SK-N-SH (cell line): ENCODE measurements around the gene HDAC4. TPM values are rescaled to one million over a fixed set of nuclear protein-coding genes. Genes with fewer than 3 reads are reported as not detected.

Experiments used
- CTCF ChIA-PET: fragments of 300-600, 350-600 bp; formaldehyde crosslinking; extraction: SDS; loops from one replicate; lab custom pipeline; 2021; lab: Yijun Ruan, JAX
- POLR2A ChIA-PET: fragments of 350-600 bp; sonication (Branson Sonifier 250); formaldehyde crosslinking; extraction: SDS; loops from one replicate; lab custom pipeline; 2020; ENCODE audit warnings: antibody characterized with exemption, inconsistent platforms; lab: Yijun Ruan, JAX
- DNase-seq: peaks from one replicate; pipeline ENCODE4 v3.0.0; 2012
- H2AFZ ChIP-seq: fragments of 200-600 bp; sonication (generic); 2 replicates; pipeline ENCODE4 v1.8.1; 2016; ENCODE audit warnings: antibody characterized with exemption, mild to moderate bottlenecking, low read depth
- H3F3A ChIP-seq: fragments of 200-600 bp; sonication (generic); replicated peaks from 2 replicates; pipeline ENCODE3; 2016; ENCODE audit warnings: antibody characterized with exemption, mild to moderate bottlenecking; ENCODE audit not compliant: insufficient read depth
- H3K27ac ChIP-seq, 2 experiments: fragments of 200-500 bp in 1 of 2; fragments of 200-600 bp in 1 of 2; sonication (Bioruptor generic) in 1 of 2; sonication (generic), shearing (Covaris generic) in 1 of 2; 2 replicates each; pipeline versions ENCODE4 v1.5.1 to v1.6.1; 2014 to 2016; ENCODE audit warnings: low read depth in 2 of 2, inconsistent platforms in 1 of 2, low read length in 1 of 2, mild to moderate bottlenecking in 1 of 2, mixed read lengths in 1 of 2
- H3K27me3 ChIP-seq: fragments of 200-600 bp; sonication (generic), shearing (Covaris generic); 2 replicates; pipeline ENCODE4 v1.6.1; 2016; ENCODE audit warnings: mixed run types; ENCODE audit not compliant: insufficient read depth
- H3K36me3 ChIP-seq, 2 experiments: fragments of 200-500 bp in 1 of 2; fragments of 200-600 bp in 1 of 2; sonication (Bioruptor generic) in 1 of 2; sonication (generic) in 1 of 2; replicated peaks in 1 of 2; 2 replicates each; pipeline versions ENCODE3 to v1.5.1; 2014 to 2016; ENCODE audit warnings: low read length in 1 of 2, mild to moderate bottlenecking in 1 of 2; ENCODE audit not compliant: insufficient read depth in 2 of 2, control insufficient read depth in 1 of 2
- H3K4me1 ChIP-seq, 2 experiments: fragments of 200-500 bp in 1 of 2; fragments of 200-600 bp in 1 of 2; sonication (Bioruptor generic) in 1 of 2; sonication (generic), shearing (Covaris generic) in 1 of 2; 2 replicates each; pipeline versions ENCODE4 v1.5.1 to v1.6.1; 2014 to 2016; ENCODE audit warnings: low read depth in 1 of 2, low read length in 1 of 2, mixed run types in 1 of 2; ENCODE audit not compliant: insufficient read depth in 2 of 2, control insufficient read depth in 1 of 2
- H3K4me2 ChIP-seq: fragments of 200-600 bp; sonication (generic), shearing (Covaris generic); 2 replicates; pipeline ENCODE4 v1.6.1; 2017; ENCODE audit warnings: mixed run types
- H3K4me3 ChIP-seq, 2 experiments: fragments of 200-500 bp in 1 of 2; fragments of 200-600 bp in 1 of 2; sonication (Bioruptor generic) in 1 of 2; sonication (generic), shearing (Covaris generic) in 1 of 2; 2 replicates each; pipeline versions ENCODE4 v1.5.1 to v1.8.1; 2014 to 2016; ENCODE audit warnings: low read depth in 2 of 2, inconsistent platforms in 1 of 2, low read length in 1 of 2, mild to moderate bottlenecking in 1 of 2, mixed read lengths in 1 of 2, moderate library complexity in 1 of 2
- H3K79me2 ChIP-seq: fragments of 200-600 bp; sonication (generic); 2 replicates; pipeline ENCODE4 v1.8.1; 2017; ENCODE audit warnings: mild to moderate bottlenecking; ENCODE audit not compliant: insufficient read depth
- H3K9ac ChIP-seq: fragments of 200-600 bp; sonication (generic); 2 replicates; pipeline ENCODE4 v1.6.1; 2017; ENCODE audit warnings: mixed run types
- H3K9me2 ChIP-seq: fragments of 200-600 bp; sonication (generic); 2 replicates; pipeline ENCODE4 v1.6.1; 2017; ENCODE audit warnings: mixed run types
- H3K9me3 ChIP-seq: fragments of 200-600 bp; sonication (generic); 2 replicates; pipeline ENCODE4 v1.6.1; 2017; ENCODE audit warnings: mixed run types, mild to moderate bottlenecking, moderate library complexity
- H4K20me1 ChIP-seq: fragments of 200-600 bp; sonication (generic); 2 replicates; pipeline ENCODE4 v1.6.1; 2017; ENCODE audit warnings: mild to moderate bottlenecking, mixed run types; ENCODE audit not compliant: insufficient read depth
- ELF1 ChIP-seq: IDR thresholded peaks from 2 replicates; pipeline ENCODE4 v1.4.0; 2012
- EP300 ChIP-seq, 2 experiments: IDR thresholded peaks; 2 replicates each; pipeline versions ENCODE4 v1.4.0 to v1.6.1; 2012; ENCODE audit warnings: borderline replicate concordance in 1 of 2, low read depth in 1 of 2, low read length in 1 of 2
- FOXJ3 ChIP-seq: sonication (generic); formaldehyde crosslinking; IDR thresholded peaks from 2 replicates; pipeline ENCODE4 v1.5.1; 2020; ENCODE audit warnings: mild to moderate bottlenecking, missing genetic modification reagents
- GABPA ChIP-seq: IDR thresholded peaks from 2 replicates; pipeline ENCODE4 v1.4.0; 2012; ENCODE audit warnings: low read depth, mild to moderate bottlenecking
- GATA2 ChIP-seq: sonication (generic); formaldehyde crosslinking; IDR thresholded peaks from 2 replicates; pipeline ENCODE4 v1.5.0; 2020; ENCODE audit warnings: mild to moderate bottlenecking, missing genetic modification reagents
- JUND ChIP-seq: IDR thresholded peaks from 2 replicates; pipeline ENCODE4 v1.4.0; 2012
- MEF2A ChIP-seq: IDR thresholded peaks from 2 replicates; pipeline ENCODE4 v1.4.0; 2012; ENCODE audit warnings: low read depth, borderline replicate concordance
- MXI1 ChIP-seq: IDR thresholded peaks from 2 replicates; pipeline ENCODE4 v1.6.1; 2012; ENCODE audit warnings: mild to moderate bottlenecking, low read depth, low read length, improper control_type of control experiment
- NFIC ChIP-seq: IDR thresholded peaks from 2 replicates; pipeline ENCODE4 v1.4.0; 2012; ENCODE audit warnings: borderline replicate concordance
- RAD21 ChIP-seq: IDR thresholded peaks from 2 replicates; pipeline ENCODE4 v1.6.1; 2012; ENCODE audit warnings: mild to moderate bottlenecking, low read length
- RFX5 ChIP-seq: IDR thresholded peaks from 2 replicates; pipeline ENCODE4 v1.6.1; 2012; ENCODE audit warnings: mild to moderate bottlenecking, improper control_type of control experiment, low read length
- SIN3A ChIP-seq: IDR thresholded peaks from 2 replicates; pipeline ENCODE4 v1.6.1; 2012; ENCODE audit warnings: low read depth, mild to moderate bottlenecking, low read length, moderate library complexity, borderline replicate concordance
- SMC3 ChIP-seq: IDR thresholded peaks from 2 replicates; pipeline ENCODE4 v1.6.1; 2012; ENCODE audit warnings: low read depth, low read length, improper control_type of control experiment
- TAF1 ChIP-seq: IDR thresholded peaks from 2 replicates; pipeline ENCODE4 v1.6.1; 2012; ENCODE audit warnings: low read depth, mild to moderate bottlenecking, low read length, moderate library complexity, borderline replicate concordance
- TCF12 ChIP-seq: IDR thresholded peaks from 2 replicates; pipeline ENCODE4 v1.4.0; 2012
- WGBS: methylation state at CpG from one replicate; pipeline ENCODE4 v1.1.6; 2017; ENCODE audit warnings: low lambda C conversion rate; 5-methylcytosine and 5-hydroxymethylcytosine counted together
- polyA plus RNA-seq, 3 experiments: library from polyadenylated mRNA; depleted of rRNA; stranded (reverse); fragments of >200 nt; gene quantifications; 2 replicates each; pipeline ENCODE4 v1.2.3, GENCODE V29; 2012
- TF ChIP-seq, protein P1 (sequence below): IDR thresholded peaks from 2 replicates; pipeline ENCODE4 v1.4.0; 2012; ENCODE audit warnings: low read depth, borderline replicate concordance
- TF ChIP-seq, protein P2 (sequence below): fragments of 150-350 bp; IDR thresholded peaks from 2 replicates; pipeline ENCODE4 v1.6.1; 2016; ENCODE audit warnings: mild to moderate bottlenecking, low read depth, low read length
- TF ChIP-seq, protein P3 (sequence below): fragments of 200-600 bp; sonication (generic); IDR thresholded peaks from 2 replicates; pipeline ENCODE4 v1.6.1; 2017; ENCODE audit warnings: antibody characterized with exemption, mild to moderate bottlenecking, moderate library complexity
- TF ChIP-seq, protein P4 (sequence below): IDR thresholded peaks from 2 replicates; pipeline ENCODE4 v1.4.0; 2012; ENCODE audit warnings: low read depth, borderline replicate concordance

HDAC4 gene
- polyA plus RNA-seq, 1 of the 3 experiments (the other 2 are of a cell fraction): 5.5 TPM

DNA sequence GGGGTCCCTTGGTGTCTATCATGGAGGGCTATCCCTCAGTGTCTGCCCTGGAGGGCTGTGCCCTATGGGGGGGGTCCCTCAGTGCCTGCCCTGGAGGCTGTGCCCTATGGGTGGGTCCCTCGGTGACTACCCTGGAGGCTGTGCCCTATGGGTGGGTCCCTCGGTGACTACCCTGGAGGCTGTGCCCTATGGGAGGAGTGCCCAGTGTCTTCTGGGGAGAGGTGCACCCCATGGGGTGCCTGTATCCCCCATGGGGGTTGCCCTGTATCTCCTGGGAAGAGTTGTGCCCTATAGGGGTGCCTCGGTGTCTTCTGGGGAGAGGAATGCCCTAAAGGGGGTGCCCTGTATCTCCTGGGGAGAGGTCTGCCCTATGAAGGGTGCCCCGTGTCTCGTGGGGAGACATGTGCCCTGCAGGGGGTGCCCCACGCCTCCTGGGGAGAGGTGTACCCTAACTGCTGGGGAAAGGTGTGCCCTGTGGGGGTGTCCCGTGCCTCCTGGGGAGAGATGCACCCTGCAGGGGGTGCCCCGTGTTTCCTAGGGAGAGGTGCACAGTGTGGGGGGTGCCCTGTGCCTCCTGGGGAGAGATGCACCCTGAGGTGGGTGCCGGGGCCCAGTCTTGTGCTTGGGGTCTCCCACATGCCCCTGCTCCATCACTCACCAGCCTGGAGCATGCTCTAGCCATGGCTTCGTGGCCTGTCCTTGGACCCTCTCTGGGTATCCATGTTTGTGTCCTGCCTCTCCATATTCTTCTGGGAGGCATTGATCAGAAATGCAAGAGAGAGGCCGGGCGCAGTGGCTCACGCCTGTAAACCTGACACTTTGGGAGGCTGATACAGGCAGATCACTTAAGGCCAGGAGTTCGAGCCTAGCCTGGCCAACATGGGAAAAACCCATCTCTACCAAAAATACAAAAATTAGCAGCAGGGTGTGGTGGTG lies 215.6 kb downstream of the HDAC4 start:
- no peak overlapping the region for H3K9ac ChIP-seq
- no peaks in the 10 kb centered on the region for H3K9me2 ChIP-seq
- no peak overlapping the region for H3K4me2 ChIP-seq
- H3K27ac ChIP-seq: no peak overlapping the region
- H3F3A ChIP-seq: no peaks in the 10 kb centered on the region
- no peak overlapping the region for H2AFZ ChIP-seq
- no peak for DNase-seq
- CTCF ChIA-PET: no interaction called here
- no peaks in the 10 kb centered on the region for H4K20me1 ChIP-seq
- no peaks in the 10 kb centered on the region for H3K27me3 ChIP-seq
- POLR2A ChIA-PET: no interaction called here
- H3K79me2 ChIP-seq: no peaks in the 10 kb centered on the region
- 100% methylated on average over 6 of the region's 14 CpGs for WGBS
- no peak for TF ChIP-seq GATA2 (CRISPR knock-in tag)
- TF ChIP-seq SMC3: no peak
- TF ChIP-seq MEF2A: no peak
- TF ChIP-seq JUND: no peak
- TF ChIP-seq, protein P1, sequence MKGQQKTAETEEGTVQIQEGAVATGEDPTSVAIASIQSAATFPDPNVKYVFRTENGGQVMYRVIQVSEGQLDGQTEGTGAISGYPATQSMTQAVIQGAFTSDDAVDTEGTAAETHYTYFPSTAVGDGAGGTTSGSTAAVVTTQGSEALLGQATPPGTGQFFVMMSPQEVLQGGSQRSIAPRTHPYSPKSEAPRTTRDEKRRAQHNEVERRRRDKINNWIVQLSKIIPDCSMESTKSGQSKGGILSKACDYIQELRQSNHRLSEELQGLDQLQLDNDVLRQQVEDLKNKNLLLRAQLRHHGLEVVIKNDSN: no peak
- no peak for TF ChIP-seq RAD21
- TF ChIP-seq, protein P2, sequence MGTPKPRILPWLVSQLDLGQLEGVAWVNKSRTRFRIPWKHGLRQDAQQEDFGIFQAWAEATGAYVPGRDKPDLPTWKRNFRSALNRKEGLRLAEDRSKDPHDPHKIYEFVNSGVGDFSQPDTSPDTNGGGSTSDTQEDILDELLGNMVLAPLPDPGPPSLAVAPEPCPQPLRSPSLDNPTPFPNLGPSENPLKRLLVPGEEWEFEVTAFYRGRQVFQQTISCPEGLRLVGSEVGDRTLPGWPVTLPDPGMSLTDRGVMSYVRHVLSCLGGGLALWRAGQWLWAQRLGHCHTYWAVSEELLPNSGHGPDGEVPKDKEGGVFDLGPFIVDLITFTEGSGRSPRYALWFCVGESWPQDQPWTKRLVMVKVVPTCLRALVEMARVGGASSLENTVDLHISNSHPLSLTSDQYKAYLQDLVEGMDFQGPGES: no peak
- no peak for TF ChIP-seq SIN3A
- TF ChIP-seq, protein P3, sequence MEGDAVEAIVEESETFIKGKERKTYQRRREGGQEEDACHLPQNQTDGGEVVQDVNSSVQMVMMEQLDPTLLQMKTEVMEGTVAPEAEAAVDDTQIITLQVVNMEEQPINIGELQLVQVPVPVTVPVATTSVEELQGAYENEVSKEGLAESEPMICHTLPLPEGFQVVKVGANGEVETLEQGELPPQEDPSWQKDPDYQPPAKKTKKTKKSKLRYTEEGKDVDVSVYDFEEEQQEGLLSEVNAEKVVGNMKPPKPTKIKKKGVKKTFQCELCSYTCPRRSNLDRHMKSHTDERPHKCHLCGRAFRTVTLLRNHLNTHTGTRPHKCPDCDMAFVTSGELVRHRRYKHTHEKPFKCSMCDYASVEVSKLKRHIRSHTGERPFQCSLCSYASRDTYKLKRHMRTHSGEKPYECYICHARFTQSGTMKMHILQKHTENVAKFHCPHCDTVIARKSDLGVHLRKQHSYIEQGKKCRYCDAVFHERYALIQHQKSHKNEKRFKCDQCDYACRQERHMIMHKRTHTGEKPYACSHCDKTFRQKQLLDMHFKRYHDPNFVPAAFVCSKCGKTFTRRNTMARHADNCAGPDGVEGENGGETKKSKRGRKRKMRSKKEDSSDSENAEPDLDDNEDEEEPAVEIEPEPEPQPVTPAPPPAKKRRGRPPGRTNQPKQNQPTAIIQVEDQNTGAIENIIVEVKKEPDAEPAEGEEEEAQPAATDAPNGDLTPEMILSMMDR: no peak
- TF ChIP-seq RFX5: no peak
- TF ChIP-seq, protein P4, sequence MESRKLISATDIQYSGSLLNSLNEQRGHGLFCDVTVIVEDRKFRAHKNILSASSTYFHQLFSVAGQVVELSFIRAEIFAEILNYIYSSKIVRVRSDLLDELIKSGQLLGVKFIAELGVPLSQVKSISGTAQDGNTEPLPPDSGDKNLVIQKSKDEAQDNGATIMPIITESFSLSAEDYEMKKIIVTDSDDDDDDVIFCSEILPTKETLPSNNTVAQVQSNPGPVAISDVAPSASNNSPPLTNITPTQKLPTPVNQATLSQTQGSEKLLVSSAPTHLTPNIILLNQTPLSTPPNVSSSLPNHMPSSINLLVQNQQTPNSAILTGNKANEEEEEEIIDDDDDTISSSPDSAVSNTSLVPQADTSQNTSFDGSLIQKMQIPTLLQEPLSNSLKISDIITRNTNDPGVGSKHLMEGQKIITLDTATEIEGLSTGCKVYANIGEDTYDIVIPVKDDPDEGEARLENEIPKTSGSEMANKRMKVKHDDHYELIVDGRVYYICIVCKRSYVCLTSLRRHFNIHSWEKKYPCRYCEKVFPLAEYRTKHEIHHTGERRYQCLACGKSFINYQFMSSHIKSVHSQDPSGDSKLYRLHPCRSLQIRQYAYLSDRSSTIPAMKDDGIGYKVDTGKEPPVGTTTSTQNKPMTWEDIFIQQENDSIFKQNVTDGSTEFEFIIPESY: no peak
- TF ChIP-seq ELF1: no peak
- no peak for TF ChIP-seq EP300 (IDR thresholded peaks at IDR 0.05; ENCODE audit: borderline replicate concordance in 1 of 2, low read depth in 1 of 2, low read length in 1 of 2)
- no peak for TF ChIP-seq MXI1
- no peak for TF ChIP-seq TAF1
- TF ChIP-seq TCF12: no peak
- no peak for TF ChIP-seq GABPA
- no peak for TF ChIP-seq FOXJ3 (CRISPR knock-in tag)
- no peak for TF ChIP-seq NFIC
- TF ChIP-seq, all 33 proteins: peak for 0
- Histone ChIP-seq H3K36me3 (peaks cover 7 to 8% of the 10 kb centered on the region in 2 experiments), H3K4me1 (no peaks in the 10 kb centered on the region; a peak in 1 of 4 replicates), H3K4me3 (no peak overlapping the region), H3K9me3 (no peaks in the 10 kb centered on the region)
